HCT116 (cell line): ENCODE results near the gene NLRP1. TPM values are rescaled to one million over a fixed set of nuclear protein-coding genes. Genes with fewer than 3 reads are reported as not detected.

Experiments
- total RNA-seq: library from RNA; stranded (reverse); gene quantifications from one replicate; pipeline ENCODE4 v1.2.1, GENCODE V29; 2021; ENCODE audit not compliant: unreplicated experiment

The NLRP1 gene
- total RNA-seq, 1 experiment from 2014 or later, result 7.2 TPM

Other genes with a start within 250 kb of the NLRP1 start
- gene NUP88, start 164.8 kb downstream of the NLRP1 start, total RNA-seq, result 93.2 TPM
- 67.9 TPM for gene RPAIN, start 164.3 kb downstream of the NLRP1 start, total RNA-seq
- gene C1QBP, start 145.4 kb downstream of the NLRP1 start, total RNA-seq, result 524 TPM
- 36.4 TPM for gene DHX33, start 115.5 kb downstream of the NLRP1 start, total RNA-seq
- gene DERL2, start 98.3 kb downstream of the NLRP1 start, total RNA-seq, result 45.6 TPM
- 14.7 TPM for gene MIS12, start 97.9 kb downstream of the NLRP1 start, total RNA-seq